ENCODE data around the gene PDZD4. TPM values are rescaled to one million over a fixed set of nuclear protein-coding genes. Genes with fewer than 3 reads are reported as not detected.

Gene PDZD4
- polyA plus RNA-seq, 1 of the 3 experiments (the other 2 are of a cell fraction): 1.9 TPM

- WGBS (ENCODE audit: low lambda C conversion rate): 45% methylated on average over 5 of the region's 5 CpGs
- H3K4me2 ChIP-seq: no peak overlapping the region
- no peaks in the 10 kb centered on the region for H3K36me3 ChIP-seq (replicated peaks in 1 of 2; ENCODE audit: control insufficient read depth in 1 of 2, insufficient read depth in 2 of 2, low read length in 1 of 2)
- H3K9ac ChIP-seq: no peak overlapping the region
- no peaks in the 10 kb centered on the region for H3K79me2 ChIP-seq (ENCODE audit: insufficient read depth)
- no peaks in the 10 kb centered on the region for H3K9me2 ChIP-seq
- no peaks in the 10 kb centered on the region for H3F3A ChIP-seq (replicated peaks; ENCODE audit: insufficient read depth)
- H3K4me1 ChIP-seq (ENCODE audit: control insufficient read depth in 1 of 2, insufficient read depth in 2 of 2, low read depth in 1 of 2, low read length in 1 of 2): peaks cover 0 to 14% of the 10 kb centered on the region in 2 experiments; a peak in 1 of 4 replicates
- H3K27me3 ChIP-seq (ENCODE audit: insufficient read depth): peaks cover 30% of the 10 kb centered on the region; the same call in 1 of the 2 replicates
- DNase-seq: no peak
- TF ChIP-seq USF2 (IDR thresholded peaks at IDR 0.05; ENCODE audit: borderline replicate concordance, low read depth, low read length): no peak
- no peak for TF ChIP-seq CTCF (IDR thresholded peaks at IDR 0.05)
- TF ChIP-seq, protein P1, sequence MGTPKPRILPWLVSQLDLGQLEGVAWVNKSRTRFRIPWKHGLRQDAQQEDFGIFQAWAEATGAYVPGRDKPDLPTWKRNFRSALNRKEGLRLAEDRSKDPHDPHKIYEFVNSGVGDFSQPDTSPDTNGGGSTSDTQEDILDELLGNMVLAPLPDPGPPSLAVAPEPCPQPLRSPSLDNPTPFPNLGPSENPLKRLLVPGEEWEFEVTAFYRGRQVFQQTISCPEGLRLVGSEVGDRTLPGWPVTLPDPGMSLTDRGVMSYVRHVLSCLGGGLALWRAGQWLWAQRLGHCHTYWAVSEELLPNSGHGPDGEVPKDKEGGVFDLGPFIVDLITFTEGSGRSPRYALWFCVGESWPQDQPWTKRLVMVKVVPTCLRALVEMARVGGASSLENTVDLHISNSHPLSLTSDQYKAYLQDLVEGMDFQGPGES (IDR thresholded peaks at IDR 0.05; ENCODE audit: low read depth, low read length): no peak
- no peak for TF ChIP-seq YY1 (IDR thresholded peaks at IDR 0.05; ENCODE audit: low read depth)
- H4K20me1 ChIP-seq (ENCODE audit: insufficient read depth): no peaks in the 10 kb centered on the region
- ChIA-PET CTCF (no interaction called here), POLR2A (no interaction called here)
- H3K27ac ChIP-seq (ENCODE audit: low read depth in 2 of 2, low read length in 1 of 2): no peak overlapping the region
- no peaks in the 10 kb centered on the region for H3K9me3 ChIP-seq
- H2AFZ ChIP-seq (ENCODE audit: low read depth): no peak overlapping the region
- H3K4me3 ChIP-seq (ENCODE audit: low read depth in 2 of 2, low read length in 1 of 2): no peak overlapping the region
Measured at GRCh38 chrX:153813161-153813560, 17.2 kb downstream of the PDZD4 start.

DNA sequence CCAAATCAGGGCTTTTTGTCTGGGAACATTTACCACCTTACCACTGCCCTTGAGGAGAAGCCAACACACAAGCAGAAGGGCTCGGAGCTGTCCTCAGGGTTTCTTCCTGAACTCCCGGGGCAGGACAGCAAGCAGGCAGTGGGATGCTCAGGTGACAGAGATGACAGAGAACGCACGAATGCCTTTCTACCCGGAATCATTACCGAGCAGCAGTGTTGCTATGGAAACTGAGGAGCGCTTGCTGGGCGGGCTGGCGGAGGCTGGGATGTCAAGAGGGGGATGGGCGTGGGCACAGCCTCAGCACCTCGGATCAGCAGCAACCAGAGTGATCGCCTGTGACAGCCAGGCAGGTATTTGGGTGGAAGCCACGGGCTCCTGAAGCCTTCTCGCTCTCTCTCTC, 18.1 kb downstream of the PDZD4 start:
- Histone ChIP-seq H3K9ac (no peak overlapping the region), H3K27ac (ENCODE audit: low read depth in 2 of 2, low read length in 1 of 2) (no peak overlapping the region), H2AFZ (ENCODE audit: low read depth) (no peak overlapping the region), H3K4me3 (ENCODE audit: low read depth in 2 of 2, low read length in 1 of 2) (no peak overlapping the region), H4K20me1 (ENCODE audit: insufficient read depth) (no peaks in the 10 kb centered on the region), H3K27me3 (ENCODE audit: insufficient read depth) (peaks cover 22% of the 10 kb centered on the region; the same call in 1 of the 2 replicates), H3K36me3 (replicated peaks in 1 of 2; ENCODE audit: control insufficient read depth in 1 of 2, insufficient read depth in 2 of 2, low read length in 1 of 2) (no peaks in the 10 kb centered on the region), H3K9me2 (no peaks in the 10 kb centered on the region), H3K79me2 (ENCODE audit: insufficient read depth) (no peaks in the 10 kb centered on the region), H3K4me2 (no peak overlapping the region), H3F3A (replicated peaks; ENCODE audit: insufficient read depth) (no peaks in the 10 kb centered on the region), H3K9me3 (no peaks in the 10 kb centered on the region), H3K4me1 (ENCODE audit: control insufficient read depth in 1 of 2, insufficient read depth in 2 of 2, low read depth in 1 of 2, low read length in 1 of 2) (peaks cover 0 to 8% of the 10 kb centered on the region in 2 experiments; a peak in 1 of 4 replicates)
- TF ChIP-seq FOXJ3 (CRISPR knock-in tag; IDR thresholded peaks at IDR 0.05) (no peak), POLR2AphosphoS5 (IDR thresholded peaks at IDR 0.05; ENCODE audit: low read depth, low read length) (no peak), EZH2phosphoT487 (IDR thresholded peaks at IDR 0.05; ENCODE audit: borderline replicate concordance, low read depth) (no peak), CTCF (IDR thresholded peaks at IDR 0.05) (no peak), NFIC (IDR thresholded peaks at IDR 0.05; ENCODE audit: borderline replicate concordance) (no peak), USF2 (IDR thresholded peaks at IDR 0.05; ENCODE audit: borderline replicate concordance, low read depth, low read length) (no peak), RCOR1 (IDR thresholded peaks at IDR 0.05; ENCODE audit: low read length) (no peak), RFX5 (IDR thresholded peaks at IDR 0.05; ENCODE audit: low read length) (no peak), YY1 (IDR thresholded peaks at IDR 0.05; ENCODE audit: low read depth) (no peak), FOXM1 (IDR thresholded peaks at IDR 0.05; ENCODE audit: low read depth) (no peak)
- TF ChIP-seq, protein P2, sequence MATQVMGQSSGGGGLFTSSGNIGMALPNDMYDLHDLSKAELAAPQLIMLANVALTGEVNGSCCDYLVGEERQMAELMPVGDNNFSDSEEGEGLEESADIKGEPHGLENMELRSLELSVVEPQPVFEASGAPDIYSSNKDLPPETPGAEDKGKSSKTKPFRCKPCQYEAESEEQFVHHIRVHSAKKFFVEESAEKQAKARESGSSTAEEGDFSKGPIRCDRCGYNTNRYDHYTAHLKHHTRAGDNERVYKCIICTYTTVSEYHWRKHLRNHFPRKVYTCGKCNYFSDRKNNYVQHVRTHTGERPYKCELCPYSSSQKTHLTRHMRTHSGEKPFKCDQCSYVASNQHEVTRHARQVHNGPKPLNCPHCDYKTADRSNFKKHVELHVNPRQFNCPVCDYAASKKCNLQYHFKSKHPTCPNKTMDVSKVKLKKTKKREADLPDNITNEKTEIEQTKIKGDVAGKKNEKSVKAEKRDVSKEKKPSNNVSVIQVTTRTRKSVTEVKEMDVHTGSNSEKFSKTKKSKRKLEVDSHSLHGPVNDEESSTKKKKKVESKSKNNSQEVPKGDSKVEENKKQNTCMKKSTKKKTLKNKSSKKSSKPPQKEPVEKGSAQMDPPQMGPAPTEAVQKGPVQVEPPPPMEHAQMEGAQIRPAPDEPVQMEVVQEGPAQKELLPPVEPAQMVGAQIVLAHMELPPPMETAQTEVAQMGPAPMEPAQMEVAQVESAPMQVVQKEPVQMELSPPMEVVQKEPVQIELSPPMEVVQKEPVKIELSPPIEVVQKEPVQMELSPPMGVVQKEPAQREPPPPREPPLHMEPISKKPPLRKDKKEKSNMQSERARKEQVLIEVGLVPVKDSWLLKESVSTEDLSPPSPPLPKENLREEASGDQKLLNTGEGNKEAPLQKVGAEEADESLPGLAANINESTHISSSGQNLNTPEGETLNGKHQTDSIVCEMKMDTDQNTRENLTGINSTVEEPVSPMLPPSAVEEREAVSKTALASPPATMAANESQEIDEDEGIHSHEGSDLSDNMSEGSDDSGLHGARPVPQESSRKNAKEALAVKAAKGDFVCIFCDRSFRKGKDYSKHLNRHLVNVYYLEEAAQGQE (IDR thresholded peaks at IDR 0.05; ENCODE audit: low read depth, low read length): no peak
- TF ChIP-seq, protein P1 (IDR thresholded peaks at IDR 0.05; ENCODE audit: low read depth, low read length): no peak
- DNase-seq: no peak
- ChIA-PET POLR2A (no interaction called here), CTCF (interaction anchor here (1.1 kb wide), 1 partner anchor 49 kb away, joined by 4 read pairs; no protein-coding TSS in a partner anchor)
- 49% methylated on average over 10 of the region's 14 CpGs for WGBS (ENCODE audit: low lambda C conversion rate)
